Stimulated activated CD8-positive, alpha-beta memory T cell treated with anti-CD3 and anti-CD28 coated beads, Interleukin-4, amount 100 ng/mL, for 1 hour (primary cell): ENCODE measurements around the gene RNF41.
A peak's percentile ranks its signal among the peaks of the same experiment; 100 is the strongest.
"Not testable (repeated sequence)": the region's sequence is repeated elsewhere in the genome, so short reads cannot be mapped to it uniquely, and the experiment has no call there.

ENCODE experiments used
- DNase-seq, 2 donors: peaks; one replicate each; pipeline ENCODE4 v3.0.0-alpha.2; 2020; ENCODE audit warnings: low read depth in 2 of 2, low spot score in 1 of 2

RNF41 gene

GRCh38 chr12:56178347-56178746, 43.4 kb downstream of the RNF41 start:
- DNase-seq, result no peak

DNA sequence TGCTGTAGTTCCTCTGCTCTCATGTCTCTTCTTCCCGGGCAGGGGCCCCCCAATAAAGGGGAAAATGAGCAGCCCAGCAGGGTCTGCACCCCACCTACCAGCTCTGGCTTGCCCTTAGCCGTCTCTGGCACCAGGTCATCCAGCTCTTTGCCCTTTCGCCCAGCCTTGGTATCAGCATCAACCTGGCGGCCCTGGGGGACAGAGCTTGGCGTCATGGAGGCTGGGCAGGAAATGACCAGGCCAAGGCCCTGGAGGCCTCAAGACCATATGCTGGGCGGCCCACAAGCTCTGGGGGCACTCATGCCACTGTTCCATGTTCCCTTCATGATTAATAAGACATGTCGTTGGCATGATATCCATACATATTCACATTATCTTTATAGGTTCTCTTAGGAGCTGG, 48.9 kb downstream of the RNF41 start:
- DNase-seq, result no peak

DNA sequence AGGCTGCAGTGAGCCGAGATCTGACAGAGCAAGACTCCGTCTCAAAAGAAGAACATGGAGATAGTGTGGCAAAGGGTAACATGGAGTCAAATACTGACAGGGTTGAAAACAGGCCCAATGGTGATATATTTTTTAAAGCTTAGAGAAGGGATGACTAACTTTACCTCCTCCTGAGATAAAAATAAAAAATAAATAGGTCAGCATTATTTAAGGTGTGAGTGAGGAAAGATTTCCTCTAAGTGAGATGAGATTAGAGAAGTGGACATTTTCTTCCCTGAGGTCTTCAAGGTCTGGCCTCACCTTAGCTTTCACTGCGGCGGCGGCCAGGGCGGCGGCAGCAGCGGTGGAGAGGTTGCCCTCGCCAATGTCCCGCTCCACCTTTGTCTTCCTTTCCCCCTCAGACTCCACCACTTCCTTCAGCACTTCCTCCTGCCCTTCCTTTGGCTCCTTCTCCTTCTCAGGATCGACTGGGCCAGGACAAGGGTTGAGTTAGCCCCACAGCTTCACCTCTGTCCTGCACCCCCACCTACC, 52.4 kb downstream of the RNF41 start:
- no peak for DNase-seq

GRCh38 chr12:56165369-56165768, 56.4 kb downstream of the RNF41 start:
- no peak for DNase-seq

GRCh38 chr12:56164345-56164729, 57.4 kb downstream of the RNF41 start:
- DNase-seq, result no peak

DNA sequence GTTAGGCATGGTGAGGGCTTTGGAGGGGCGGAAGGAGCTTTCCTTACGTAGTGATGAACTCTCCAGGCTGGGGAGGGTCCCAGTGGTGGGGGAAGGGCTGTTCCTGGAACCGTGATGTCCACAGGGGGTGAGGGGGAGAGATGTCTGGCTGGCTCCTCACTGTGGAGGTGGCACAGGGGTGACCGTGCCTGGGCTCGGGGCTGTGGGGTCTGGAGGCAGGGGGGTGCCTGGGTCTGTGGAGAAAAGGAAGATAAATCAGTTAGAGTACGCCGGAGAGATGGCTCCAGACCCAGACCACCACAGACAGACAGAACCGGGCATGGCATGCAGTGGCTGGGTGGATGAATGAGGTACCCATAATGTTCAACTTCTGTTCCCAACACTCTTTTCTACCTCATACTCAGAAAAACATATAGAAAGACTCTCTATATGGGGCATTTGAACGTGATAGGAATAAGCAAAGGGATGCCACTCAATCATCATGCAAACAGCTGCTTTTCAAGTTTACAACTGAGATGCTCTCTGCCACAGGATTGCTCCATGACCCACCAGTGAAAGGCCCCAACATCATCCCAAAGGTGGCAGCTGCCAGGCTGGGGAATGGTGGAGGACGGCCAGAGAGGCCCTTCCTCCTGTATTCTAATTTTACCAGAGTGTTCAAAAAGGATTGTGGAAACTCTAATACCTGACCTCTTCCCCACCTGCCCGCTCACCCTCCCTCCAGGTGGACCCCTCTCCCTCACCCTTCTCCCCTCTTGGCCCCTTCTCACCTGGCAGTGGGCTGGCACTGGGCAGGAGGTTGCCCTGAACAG, 58.0 kb downstream of the RNF41 start:
- DNase-seq, result no peak

- no peak for DNase-seq
Observed at GRCh38 chr12:56162468-56163290, 59.0 kb downstream of the RNF41 start.

DNA sequence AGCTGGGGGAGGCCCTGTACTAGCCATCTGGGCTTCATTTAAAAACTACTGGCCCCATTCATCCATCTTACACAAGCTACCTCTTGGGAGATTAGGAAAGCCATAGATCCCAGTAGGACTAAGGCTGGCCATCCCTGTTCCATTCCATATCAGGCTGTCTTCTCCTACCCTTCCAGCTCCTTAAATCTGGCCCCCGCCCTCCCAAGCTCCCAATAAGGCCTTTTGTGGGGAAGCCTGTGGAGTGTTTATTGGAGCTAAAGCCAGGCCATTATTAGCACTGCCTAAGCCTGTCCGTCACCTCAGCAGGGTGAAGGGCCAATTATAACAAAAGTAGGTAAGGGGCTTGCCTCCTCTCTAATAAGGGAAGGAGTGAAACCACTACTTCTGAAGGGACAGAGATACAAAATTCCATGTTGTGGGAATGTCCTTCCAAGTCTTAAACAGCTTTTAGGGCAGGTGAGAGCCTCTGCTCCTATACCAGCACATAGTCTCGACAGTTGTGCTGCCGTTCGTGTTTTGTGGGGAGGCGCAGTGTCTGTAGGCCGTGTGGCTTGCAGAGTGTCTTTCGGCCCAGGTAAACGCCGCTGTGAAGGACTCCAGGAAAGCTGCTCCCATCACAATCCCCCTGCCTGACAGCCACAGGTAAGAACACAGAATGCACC, 59.9 kb downstream of the RNF41 start:
- no peak for DNase-seq

- no peak for DNase-seq
Observed at GRCh38 chr12:56160894-56161689, 60.6 kb downstream of the RNF41 start.

DNA sequence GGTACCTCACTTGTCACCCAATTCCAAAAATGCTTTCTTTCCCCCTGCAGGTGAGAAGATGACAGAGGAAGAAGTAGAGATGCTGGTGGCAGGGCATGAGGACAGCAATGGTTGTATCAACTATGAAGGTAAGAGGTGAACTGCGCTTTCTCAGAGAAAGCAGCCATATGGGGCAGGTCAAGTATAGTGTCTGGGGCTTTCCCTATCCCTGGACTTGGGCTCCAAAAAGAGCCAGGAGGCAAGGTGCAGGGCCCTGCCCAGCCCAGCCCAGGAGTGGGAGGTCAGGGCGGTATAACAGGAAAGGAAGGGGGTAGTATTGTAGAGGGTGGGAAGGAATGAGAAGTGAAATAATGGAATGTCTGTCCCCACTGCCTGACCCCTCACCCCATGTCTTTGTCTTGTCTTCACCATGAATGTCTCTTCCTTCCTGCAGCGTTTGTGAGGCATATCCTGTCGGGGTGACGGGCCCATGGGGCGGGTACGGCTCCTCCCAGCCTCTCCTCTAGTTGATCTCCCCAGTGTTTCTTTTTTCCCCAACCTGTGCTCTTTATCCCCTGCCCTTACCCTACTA, 61.4 kb downstream of the RNF41 start:
- DNase-seq, result no peak

- no peak for DNase-seq
Observed at GRCh38 chr12:56159482-56160192, 62.1 kb downstream of the RNF41 start.

DNA sequence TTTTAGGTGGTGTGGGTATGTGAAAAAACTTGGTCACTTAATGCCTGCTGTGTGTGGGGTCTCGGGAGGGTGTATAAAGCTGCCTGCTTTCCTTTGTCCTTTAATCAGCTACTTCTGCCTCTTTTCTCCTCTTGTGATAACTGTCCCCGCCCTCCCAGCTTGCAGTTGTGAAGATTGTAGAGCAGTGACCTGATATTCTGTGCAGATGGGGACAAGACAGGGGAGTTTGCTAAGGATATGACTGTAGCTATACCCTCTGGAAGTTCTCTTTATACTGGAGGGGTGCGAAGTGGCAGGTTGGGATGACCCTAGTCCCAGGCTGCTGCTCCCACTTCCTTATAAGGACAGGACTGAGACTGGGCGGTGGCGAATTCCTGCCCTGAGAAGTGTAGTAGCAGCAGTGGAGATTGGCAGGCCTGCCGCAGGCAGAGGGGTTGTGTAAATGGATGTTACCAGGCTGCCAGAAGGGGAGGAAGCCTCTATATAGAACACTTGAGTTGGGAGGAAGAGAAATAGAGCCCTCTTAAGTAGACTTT, 62.7 kb downstream of the RNF41 start:
- DNase-seq, result no peak

GRCh38 chr12:56158029-56158925, 63.4 kb downstream of the RNF41 start, which contains the start of gene MYL6:
Gene MYL6 (plus strand): TSS chr12:56158359. CDS start chr12:56158402, 43 bp downstream.
- peak; percentile 67 to 81 for DNase-seq

DNA sequence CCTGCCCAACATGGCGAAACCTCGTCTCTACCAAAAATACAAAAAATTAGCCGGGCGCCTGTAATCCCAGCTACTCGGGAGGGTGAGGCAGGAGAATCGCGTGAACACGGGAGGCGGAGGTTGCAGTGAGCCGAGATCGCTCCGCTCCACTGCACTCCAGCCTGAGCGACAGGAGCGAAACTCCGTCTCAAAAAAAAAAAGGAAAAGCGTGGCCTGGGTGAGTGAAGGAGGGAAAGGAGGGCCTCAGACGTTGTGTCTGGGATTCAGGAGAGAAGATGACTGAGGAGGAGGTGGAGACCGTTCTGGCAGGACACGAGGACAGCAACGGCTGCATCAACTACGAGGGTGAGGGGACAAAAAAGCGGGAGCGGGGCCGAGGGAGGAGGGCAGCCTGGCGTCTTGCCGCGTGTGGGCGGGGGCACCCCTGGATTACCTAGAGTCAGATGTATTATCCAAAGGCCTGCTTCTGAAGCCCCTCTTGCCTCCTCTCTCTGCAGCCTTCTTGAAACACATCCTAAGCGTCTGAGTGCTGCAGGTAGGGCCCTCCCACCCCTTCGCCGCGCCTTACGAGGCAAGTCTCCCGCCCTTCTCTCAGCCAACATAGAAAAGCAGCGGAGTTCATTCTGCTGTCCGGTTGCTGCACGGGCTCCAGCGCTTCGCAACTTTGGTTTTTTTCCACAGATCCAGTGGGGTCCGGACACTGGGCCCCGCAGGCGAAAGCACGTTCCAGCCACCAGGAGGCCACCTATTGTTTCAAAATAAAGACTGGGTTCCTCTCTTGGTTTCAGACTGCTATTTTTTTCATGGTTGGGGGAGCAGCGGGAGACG, 64.3 kb downstream of the RNF41 start:
- DNase-seq, result peak in 1 of 2 donors; percentile 10

GRCh38 chr12:56156464-56157200, 65.1 kb downstream of the RNF41 start:
- DNase-seq, result not testable (repeated sequence)

DNA sequence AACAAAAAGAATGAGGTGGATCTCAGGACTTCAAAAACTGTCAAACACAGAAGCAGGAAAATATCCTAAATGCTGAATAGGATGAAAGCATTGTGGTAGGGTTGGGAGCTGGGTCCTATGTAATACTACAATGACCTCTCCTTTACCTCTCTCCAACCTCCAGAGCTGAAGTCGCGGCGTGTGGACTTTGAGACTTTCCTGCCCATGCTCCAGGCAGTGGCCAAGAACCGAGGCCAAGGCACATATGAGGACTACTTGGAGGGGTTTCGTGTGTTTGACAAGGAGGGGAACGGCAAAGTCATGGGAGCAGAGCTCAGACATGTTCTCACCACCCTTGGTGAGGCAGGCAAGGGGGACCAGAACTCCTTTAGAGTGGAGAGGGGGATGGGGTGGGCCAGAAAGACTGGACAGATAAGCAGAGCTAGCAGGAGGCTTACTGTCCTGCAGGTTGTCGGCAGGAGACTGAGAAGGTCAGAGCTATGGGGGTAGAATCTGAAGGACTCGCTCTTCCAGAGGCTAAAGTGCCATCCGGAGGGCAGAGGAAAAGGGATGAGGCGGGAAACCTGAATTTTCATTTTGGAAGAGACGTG, 66.4 kb downstream of the RNF41 start:
- no peak for DNase-seq
